T-helper 17 cell (primary cell): Measurements from ENCODE around the gene ETV5. TPM values are rescaled to one million over a fixed set of nuclear protein-coding genes. Genes with fewer than 3 reads are reported as not detected.

Experiments
- ATAC-seq: fragments of 150-1000 bp; cut with Tn5 transposase; 2 replicates; pipeline ENCODE4 v1.10.0; 2021; ENCODE audit warnings: mild to moderate bottlenecking, moderate library complexity
- DNase-seq, 3 donors: peaks; one replicate each; pipeline versions ENCODE4 v3.0.0 to v3.0.0-alpha.2; 2020 to 2021
- H3K9me3 ChIP-seq: one replicate; pipeline ENCODE4 v1.7.0; 2013; ENCODE audit warnings: low read length, mild to moderate bottlenecking; ENCODE audit not compliant: control insufficient read depth, poor library complexity, severe bottlenecking
- H3K27ac Mint-ChIP-seq: one replicate; pipeline ENCODE4 v1.8.0; 2022; ENCODE audit warnings: mild to moderate bottlenecking, moderate library complexity, mixed read lengths
- H3K27me3 Mint-ChIP-seq: one replicate; pipeline ENCODE4 v1.8.0; 2022; ENCODE audit warnings: mixed read lengths
- H3K36me3 Mint-ChIP-seq: one replicate; pipeline ENCODE4 v1.8.0; 2022; ENCODE audit warnings: low read depth, mixed read lengths
- H3K4me1 Mint-ChIP-seq: one replicate; pipeline ENCODE4 v1.8.0; 2022; ENCODE audit warnings: mild to moderate bottlenecking, mixed read lengths
- H3K4me3 Mint-ChIP-seq: one replicate; pipeline ENCODE4 v1.8.0; 2022; ENCODE audit warnings: mild to moderate bottlenecking, moderate library complexity, mixed read lengths
- total RNA-seq, 4 donors: library from RNA in 2 of 4; stranded (reverse) in 2 of 4; gene quantifications; one replicate each; pipeline ENCODE4 v1.2.3 and lab custom pipeline; 2022 to 2026

ETV5 gene
- total RNA-seq, 2 donors from 2014 or later = 0.70 TPM; not detected in 1

DNA sequence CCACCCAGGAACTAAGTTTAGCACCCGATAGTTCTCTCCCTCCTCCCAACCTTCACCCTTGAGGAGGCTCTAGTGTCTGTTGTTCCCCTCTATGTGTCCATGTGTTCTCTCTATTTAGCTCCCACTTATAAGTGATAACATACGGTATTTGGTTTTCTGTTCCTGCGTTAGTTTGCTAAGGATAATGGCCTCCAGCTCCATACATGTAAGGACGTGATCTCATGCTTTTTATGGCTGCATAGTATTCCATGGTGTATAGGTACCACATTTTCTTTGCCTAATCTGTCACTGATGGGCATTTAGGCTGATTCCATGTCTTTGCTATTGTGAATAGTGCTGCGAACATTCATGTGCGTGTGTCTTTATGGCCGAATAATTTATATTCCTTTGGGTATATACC is 104.2 kb downstream of the ETV5 start:
- no peaks in the 10 kb centered on the region for H3K36me3 Mint-ChIP-seq

GRCh38 chr3:186004209-186004608 is 104.7 kb downstream of the ETV5 start:
- no peak for DNase-seq
- Mint-ChIP-seq H3K36me3 (no peaks in the 10 kb centered on the region), H3K4me3 (no peak overlapping the region), H3K27ac (no peak overlapping the region), H3K27me3 (peaks cover 36% of the 10 kb centered on the region), H3K4me1 (peaks cover 2% of the 10 kb centered on the region)
- ATAC-seq = no peak
- H3K9me3 ChIP-seq = no peaks in the 10 kb centered on the region

More for the DNA sequence above, 104.2 kb downstream of the ETV5 start:
- ATAC-seq (no peak), DNase-seq (no peak)
- peaks cover 36% of the 10 kb centered on the region for H3K27me3 Mint-ChIP-seq
- H3K4me1 Mint-ChIP-seq = peaks cover 2% of the 10 kb centered on the region
- no peaks in the 10 kb centered on the region for H3K9me3 ChIP-seq
- H3K27ac Mint-ChIP-seq = no peak overlapping the region
- H3K4me3 Mint-ChIP-seq = no peak overlapping the region

- H3K36me3 Mint-ChIP-seq = no peaks in the 10 kb centered on the region
- H3K9me3 ChIP-seq = no peaks in the 10 kb centered on the region
- H3K27ac Mint-ChIP-seq = no peak overlapping the region
- DNase-seq (no peak), ATAC-seq (no peak)
- peaks cover 2% of the 10 kb centered on the region for H3K4me1 Mint-ChIP-seq
- H3K27me3 Mint-ChIP-seq = peaks cover 35% of the 10 kb centered on the region
- H3K4me3 Mint-ChIP-seq = no peak overlapping the region
These were observed 105.3 kb downstream of the ETV5 start for GRCh38 chr3:186003610-186004009.

DNA sequence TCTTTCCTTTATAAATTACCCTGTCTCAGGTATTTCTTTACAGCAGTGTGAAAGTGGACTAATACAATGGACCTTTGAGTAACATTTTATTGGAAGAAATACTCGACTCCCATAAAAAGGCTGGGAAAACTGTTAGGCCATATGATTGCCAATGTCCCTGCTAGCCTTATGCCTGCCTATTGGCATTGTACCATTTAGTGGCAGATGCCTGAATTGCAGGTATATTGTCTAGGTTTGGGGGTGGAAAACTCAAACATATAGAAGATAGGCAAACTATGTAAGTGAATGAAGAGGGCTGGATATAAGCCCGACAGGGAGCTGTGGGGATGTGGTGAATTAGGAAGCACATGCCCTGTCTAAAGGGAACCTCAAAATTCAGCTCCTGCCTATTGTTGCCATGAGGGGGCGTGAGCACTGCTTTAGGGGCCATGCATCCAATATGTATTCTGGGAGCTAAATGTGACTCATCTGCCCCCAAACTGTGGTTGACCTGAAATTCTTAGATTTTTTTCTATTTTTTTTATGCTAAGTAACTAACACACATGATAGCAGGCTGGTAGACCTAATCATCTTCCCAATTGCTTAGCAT is 105.9 kb downstream of the ETV5 start:
- H3K4me3 Mint-ChIP-seq = no peak overlapping the region
- H3K36me3 Mint-ChIP-seq = no peaks in the 10 kb centered on the region
- H3K27ac Mint-ChIP-seq = no peak overlapping the region
- ATAC-seq = no peak
- DNase-seq = no peak
- H3K9me3 ChIP-seq = no peaks in the 10 kb centered on the region
- peaks cover 31% of the 10 kb centered on the region for H3K27me3 Mint-ChIP-seq
- peaks cover 2% of the 10 kb centered on the region for H3K4me1 Mint-ChIP-seq

- Mint-ChIP-seq H3K27ac (no peak overlapping the region), H3K4me1 (peaks cover 2% of the 10 kb centered on the region), H3K27me3 (peaks cover 31% of the 10 kb centered on the region), H3K4me3 (no peak overlapping the region), H3K36me3 (no peaks in the 10 kb centered on the region)
- H3K9me3 ChIP-seq = no peaks in the 10 kb centered on the region
- DNase-seq (no peak), ATAC-seq (no peak)
These were observed 107.0 kb downstream of the ETV5 start for GRCh38 chr3:186001842-186002241.

GRCh38 chr3:185999221-185999620 is 109.7 kb downstream of the ETV5 start:
- H3K4me3 Mint-ChIP-seq = no peak overlapping the region
- H3K27ac Mint-ChIP-seq = no peak overlapping the region
- ATAC-seq = no peak

GRCh38 chr3:185998136-185998535 is 110.8 kb downstream of the ETV5 start:
- no peak overlapping the region for H3K27ac Mint-ChIP-seq
- no peaks in the 10 kb centered on the region for H3K9me3 ChIP-seq
- no peaks in the 10 kb centered on the region for H3K36me3 Mint-ChIP-seq
- H3K4me1 Mint-ChIP-seq = peaks cover 4% of the 10 kb centered on the region
- peaks cover 48% of the 10 kb centered on the region for H3K27me3 Mint-ChIP-seq
- ATAC-seq (no peak), DNase-seq (no peak)
- no peak overlapping the region for H3K4me3 Mint-ChIP-seq

More at GRCh38 chr3:185999221-185999620, 109.7 kb downstream of the ETV5 start:
- no peak for DNase-seq
- Mint-ChIP-seq H3K27me3 (peaks cover 45% of the 10 kb centered on the region), H3K36me3 (no peaks in the 10 kb centered on the region), H3K4me1 (peaks cover 5% of the 10 kb centered on the region)
- no peaks in the 10 kb centered on the region for H3K9me3 ChIP-seq

DNA sequence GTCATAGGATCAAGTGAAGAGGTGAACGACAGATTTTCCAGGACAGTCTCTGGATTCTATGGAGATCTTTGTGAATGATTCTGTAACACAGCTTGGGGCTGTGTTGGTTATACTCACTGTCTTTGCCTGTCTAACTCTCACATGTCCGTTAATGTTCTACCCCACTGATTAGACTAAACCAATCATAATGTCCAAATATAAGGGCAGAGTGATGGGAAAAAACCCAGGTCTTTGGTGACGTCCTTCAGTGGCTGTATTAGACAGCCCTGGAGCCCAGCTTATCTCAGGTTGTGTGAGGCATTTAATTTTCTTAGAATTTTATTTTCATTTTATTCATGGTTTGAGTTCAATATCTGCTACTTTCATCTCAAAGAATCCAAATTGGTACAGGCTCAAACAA is 111.8 kb downstream of the ETV5 start:
- no peak for DNase-seq
- Mint-ChIP-seq H3K36me3 (no peaks in the 10 kb centered on the region), H3K27me3 (peaks cover 42% of the 10 kb centered on the region), H3K4me1 (peaks cover 4% of the 10 kb centered on the region), H3K27ac (no peak overlapping the region), H3K4me3 (no peak overlapping the region)
- no peaks in the 10 kb centered on the region for H3K9me3 ChIP-seq
- ATAC-seq = no peak

Other genes starting within 250 kb of the ETV5 start
- gene TRA2B, start 171.1 kb downstream of the ETV5 start, total RNA-seq = 100 to 1,000 TPM; 542 to 637 TPM